CD4-positive, alpha-beta T cell (primary cell): Measurements from ENCODE around the gene CACNG7. TPM values are rescaled to one million over a fixed set of nuclear protein-coding genes. Genes with fewer than 3 reads are reported as not detected.

Experiments
- ATAC-seq: fragments of 200-7000 bp; cut with Tn5 transposase; one replicate; pipeline ENCODE4 v1.10.0; 2022; ENCODE audit warnings: mild to moderate bottlenecking; ENCODE audit not compliant: poor library complexity
- CTCF ChIA-PET: fragments of 350-600 bp; sonication (Branson Sonifier 250); formaldehyde crosslinking; loops from one replicate; lab custom pipeline; 2021; ENCODE audit warnings: antibody characterized with exemption, inconsistent platforms; lab: Charles Lee
- POLR2A ChIA-PET: fragments of 350-600 bp; sonication (Branson Sonifier 250); formaldehyde crosslinking; loops from one replicate; lab custom pipeline; 2021; ENCODE audit warnings: antibody characterized with exemption, inconsistent platforms; lab: Charles Lee
- DNase-seq, 14 experiments: peaks; one replicate each; pipeline ENCODE4 v3.0.0-alpha.2; 2013 to 2020; ENCODE audit warnings: mixed read lengths in 2 of 14
- H3K27ac ChIP-seq, 2 donors: one replicate each; pipeline versions ENCODE4 v1.5.1 to v1.7.0; 2013; ENCODE audit warnings: low read length in 2 of 2, low read depth in 1 of 2, mild to moderate bottlenecking in 1 of 2
- H3K27me3 ChIP-seq, 2 experiments: 1 replicate in 1 of 2; 2 replicates in 1 of 2; pipeline versions ENCODE4 v1.6.1 to v1.7.0; 2013; ENCODE audit warnings: low read length in 2 of 2, control low read depth in 1 of 2, mild to moderate bottlenecking in 1 of 2, moderate library complexity in 1 of 2; ENCODE audit not compliant: insufficient read depth in 2 of 2, control insufficient read depth in 1 of 2
- H3K36me3 ChIP-seq: one replicate; pipeline ENCODE4 v1.6.1; 2013; ENCODE audit warnings: low read length, control low read depth; ENCODE audit not compliant: insufficient read depth
- H3K4me1 ChIP-seq: one replicate; pipeline ENCODE4 v1.6.1; 2013; ENCODE audit warnings: low read length, control low read depth; ENCODE audit not compliant: insufficient read depth
- H3K4me3 ChIP-seq: one replicate; pipeline ENCODE4 v1.5.1; 2013; ENCODE audit warnings: mild to moderate bottlenecking, low read length, moderate library complexity
- H3K9me3 ChIP-seq, 2 experiments: 1 replicate in 1 of 2; 2 replicates in 1 of 2; pipeline versions ENCODE4 v1.6.1 to v1.7.0; 2013; ENCODE audit warnings: low read length in 2 of 2, mild to moderate bottlenecking in 2 of 2, control low read depth in 1 of 2, moderate library complexity in 1 of 2; ENCODE audit not compliant: control insufficient read depth in 1 of 2, insufficient read depth in 1 of 2
- H3K27ac Mint-ChIP-seq: one replicate; pipeline ENCODE4 v1.8.0; 2020; ENCODE audit warnings: mixed read lengths
- H3K27me3 Mint-ChIP-seq: one replicate; pipeline ENCODE4 v1.8.0; 2021; ENCODE audit warnings: mixed read lengths
- H3K36me3 Mint-ChIP-seq: one replicate; pipeline ENCODE4 v1.8.0; 2021; ENCODE audit warnings: low read depth, mixed read lengths
- H3K4me1 Mint-ChIP-seq: one replicate; pipeline ENCODE4 v1.8.0; 2021; ENCODE audit warnings: low read depth, mixed read lengths
- H3K4me3 Mint-ChIP-seq: one replicate; pipeline ENCODE4 v1.8.0; 2020; ENCODE audit warnings: mild to moderate bottlenecking, mixed read lengths
- H3K9me3 Mint-ChIP-seq: one replicate; pipeline ENCODE4 v1.8.0; 2020; ENCODE audit warnings: mixed read lengths
- CTCF ChIP-seq: fragments of 200-600 bp; IDR thresholded peaks from one replicate; pipeline ENCODE4 v1.8.0; 2022; ENCODE audit warnings: antibody characterized with exemption, mild to moderate bottlenecking
- intact Hi-C, 2 experiments: fragments of 100-400 bp; cut with DNase I in 1 of 2; cut with micrococcal nuclease in 1 of 2; formaldehyde crosslinking; loops; one replicate each; pipeline versions ENCODE4 v1.15.1 to v1.9.0; 2023 to 2025; cut with DNase I, micrococcal nuclease
- total RNA-seq, 174 experiments: library from RNA in 2 of 174; stranded (reverse) in 2 of 174; gene quantifications; one replicate each; pipeline ENCODE4 v1.2.3 and lab custom pipeline; 2021 to 2026

Gene CACNG7
- total RNA-seq, 2 experiments from 2014 or later, result not detected

DNA sequence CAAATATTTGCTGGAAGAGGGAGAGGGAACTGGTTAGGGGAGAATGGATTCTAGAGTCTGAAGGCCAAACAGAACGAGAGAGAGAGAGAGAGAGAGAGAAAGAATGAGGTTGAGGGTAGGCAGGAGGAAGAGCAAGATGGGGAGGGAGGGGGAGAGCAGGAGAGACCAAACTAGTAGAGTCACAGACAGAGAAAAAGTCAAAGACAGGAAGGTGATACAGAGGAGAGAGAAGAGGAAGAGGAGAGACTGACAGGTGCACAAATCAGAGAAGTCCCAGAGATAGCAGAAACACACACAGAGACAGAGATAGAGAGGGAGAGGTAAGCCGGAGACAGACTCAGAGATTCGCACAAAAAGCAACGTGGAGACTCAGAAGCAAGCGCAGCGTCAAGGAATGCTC lies 76.8 kb downstream of the CACNG7 start:
- no peak overlapping the region for H3K4me3 Mint-ChIP-seq
- no peak for ATAC-seq
- Histone ChIP-seq H3K27ac (no peak overlapping the region), H3K27me3 (peaks cover 28 to 32% of the 10 kb centered on the region in 2 experiments), H3K4me3 (no peak overlapping the region), H3K4me1 (peaks cover 6% of the 10 kb centered on the region), H3K9me3 (peaks cover 0 to 28% of the 10 kb centered on the region in 2 experiments), H3K36me3 (no peaks in the 10 kb centered on the region)
- H3K27ac Mint-ChIP-seq, result no peak overlapping the region
- TF ChIP-seq CTCF, result no peak
- no peaks in the 10 kb centered on the region for H3K36me3 Mint-ChIP-seq
- H3K9me3 Mint-ChIP-seq, result no peaks in the 10 kb centered on the region
- intact Hi-C loops, result no loop called here
- H3K4me1 Mint-ChIP-seq, result peaks cover 8% of the 10 kb centered on the region
- ChIA-PET POLR2A (no interaction called here), CTCF (no interaction called here)
- DNase-seq, result no peak
- peaks cover 20% of the 10 kb centered on the region for H3K27me3 Mint-ChIP-seq

GRCh38 chr19:53988981-53989380 lies 79.9 kb downstream of the CACNG7 start:
- Mint-ChIP-seq H3K4me1 (peaks cover 4% of the 10 kb centered on the region), H3K27me3 (peaks cover 29% of the 10 kb centered on the region), H3K9me3 (no peaks in the 10 kb centered on the region), H3K27ac (no peak overlapping the region), H3K36me3 (no peaks in the 10 kb centered on the region), H3K4me3 (no peak overlapping the region)
- CTCF ChIA-PET, result no interaction called here
- Histone ChIP-seq H3K27me3 (peaks cover 27 to 33% of the 10 kb centered on the region in 2 experiments), H3K27ac (no peak overlapping the region), H3K36me3 (no peaks in the 10 kb centered on the region), H3K4me3 (no peak overlapping the region), H3K4me1 (peaks cover 9% of the 10 kb centered on the region), H3K9me3 (peaks cover 0 to 10% of the 10 kb centered on the region in 2 experiments)
- DNase-seq, result no peak
- ATAC-seq, result no peak
- POLR2A ChIA-PET, result no interaction called here
- intact Hi-C loops, result no loop called here
- TF ChIP-seq CTCF, result no peak

DNA sequence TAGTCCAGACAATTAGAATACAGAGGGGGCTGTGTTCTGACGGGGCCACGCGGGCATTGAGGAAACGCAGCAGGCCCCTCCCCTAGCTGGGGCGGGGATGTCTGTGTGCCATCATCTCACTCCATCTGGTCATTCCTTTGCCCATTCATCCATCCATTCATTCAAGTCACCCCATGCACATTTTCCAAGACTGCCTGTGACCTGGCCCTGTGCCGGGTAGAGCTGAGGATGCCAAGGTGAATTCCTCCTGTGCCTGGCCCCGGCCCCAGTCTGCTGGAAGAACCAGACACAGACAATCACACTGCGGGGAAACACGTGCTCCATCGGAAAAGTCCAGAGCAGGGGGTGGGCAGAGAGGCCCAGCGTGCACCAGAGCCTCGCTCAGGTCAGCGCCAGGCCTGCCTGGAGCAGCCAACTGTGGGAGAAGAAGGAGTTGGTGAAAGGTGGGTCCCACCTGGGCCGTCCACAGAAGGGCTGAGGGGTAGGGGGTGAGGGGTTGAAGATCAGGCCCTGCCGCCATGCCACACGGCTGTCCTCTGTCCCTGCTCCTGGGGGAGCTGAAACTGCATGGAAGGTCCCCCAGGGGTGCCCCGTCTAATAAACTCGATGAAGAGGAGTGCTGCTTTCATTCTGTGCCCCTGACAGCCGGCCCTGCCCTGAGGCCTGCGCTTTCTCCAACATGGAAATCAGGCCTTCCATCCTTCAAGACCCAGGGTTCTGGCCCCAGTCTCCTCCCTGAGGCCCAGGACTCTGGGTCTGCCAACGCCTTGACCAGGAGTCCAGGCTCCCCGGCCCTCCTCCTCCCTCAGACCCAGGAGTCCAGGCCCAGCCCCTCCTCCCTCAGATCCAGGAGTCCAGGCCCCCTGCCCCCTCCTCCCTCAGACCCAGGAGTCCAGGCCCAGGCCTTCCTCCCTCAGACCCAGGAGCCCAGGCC lies 80.8 kb downstream of the CACNG7 start:
- H3K4me3 Mint-ChIP-seq, result no peak overlapping the region
- no peak for DNase-seq

More for the DNA sequence above, 80.8 kb downstream of the CACNG7 start:
- H3K27ac Mint-ChIP-seq, result no peak overlapping the region
- peaks cover 9% of the 10 kb centered on the region for H3K4me1 ChIP-seq
- H3K4me1 Mint-ChIP-seq, result peaks cover 4% of the 10 kb centered on the region
- intact Hi-C loops, result no loop called here
- no peak for TF ChIP-seq CTCF
- H3K9me3 ChIP-seq, result peaks cover 0 to 4% of the 10 kb centered on the region in 2 experiments
- no peak overlapping the region for H3K27ac ChIP-seq
- peaks cover 37% of the 10 kb centered on the region for H3K27me3 Mint-ChIP-seq
- no peaks in the 10 kb centered on the region for H3K36me3 Mint-ChIP-seq
- POLR2A ChIA-PET, result no interaction called here
- CTCF ChIA-PET, result no interaction called here
- peaks cover 29 to 41% of the 10 kb centered on the region in 2 experiments for H3K27me3 ChIP-seq
- no peaks in the 10 kb centered on the region for H3K9me3 Mint-ChIP-seq
- H3K36me3 ChIP-seq, result no peaks in the 10 kb centered on the region
- no peak overlapping the region for H3K4me3 ChIP-seq
- ATAC-seq, result no peak
